ENCODE measurements around the gene DCDC2B. TPM values are rescaled to one million over a fixed set of nuclear protein-coding genes. Genes with fewer than 3 reads are reported as not detected.

Gene DCDC2B
- total and polyA plus RNA-seq, 2 of the 13 experiments (the other 11 are each of a cell fraction or from before 2014, with no cell fraction given): not detected

DNA sequence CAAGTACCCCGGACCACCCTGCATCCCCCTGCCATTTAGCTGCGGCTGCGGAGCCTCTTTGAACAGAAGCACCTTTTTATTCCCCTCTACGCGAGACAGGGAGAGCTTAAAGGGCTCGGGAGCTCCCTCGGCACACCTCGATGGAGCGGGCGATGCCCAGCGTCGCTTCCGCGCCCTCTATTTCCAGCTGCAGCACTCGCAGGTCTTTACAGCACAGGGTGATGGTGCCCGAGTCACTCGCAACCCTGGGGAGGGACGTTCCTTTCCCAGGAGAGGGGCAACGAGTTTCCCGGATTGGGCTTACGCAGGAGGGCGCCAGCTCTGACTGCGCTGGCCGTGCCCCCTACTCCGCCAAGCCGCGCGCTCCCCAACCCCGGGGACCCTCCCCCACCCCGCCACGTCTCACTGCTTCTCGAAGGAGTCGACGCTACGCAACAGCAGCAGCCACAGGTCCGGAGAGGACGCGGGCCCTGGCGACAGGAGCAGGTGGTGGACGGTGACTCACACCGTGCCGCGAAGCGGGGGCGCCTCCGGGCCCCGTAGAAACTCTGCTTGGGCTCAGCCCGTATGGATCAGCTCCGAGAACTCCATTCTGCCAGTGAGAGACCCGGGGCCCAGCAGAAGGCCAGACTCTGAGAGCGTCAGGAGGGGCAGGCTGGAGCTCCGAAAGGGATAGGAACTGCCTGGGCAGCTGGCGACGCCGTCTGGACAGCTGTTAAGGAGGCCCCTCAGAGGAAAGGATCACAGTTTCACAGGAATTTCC is 32.3 kb downstream of the DCDC2B start (continued):
- TF ChIP-seq ASH2L (IDR thresholded peaks at IDR 0.05; ENCODE audit: insufficient read length, low read depth, low read length) (peak; percentile 47), FOSL1 (CRISPR knock-in tag; IDR thresholded peaks at IDR 0.05; ENCODE audit: borderline replicate concordance) (peak; percentile 61), TBX2 (CRISPR knock-in tag; IDR thresholded peaks at IDR 0.05; ENCODE audit: borderline replicate concordance) (peak; percentile 25; the same call in 1 of the 2 replicates), RXRA (CRISPR knock-in tag; IDR thresholded peaks at IDR 0.05) (peak; percentile 54; the same call in 1 of the 2 replicates), ZNF543 (CRISPR knock-in tag; IDR thresholded peaks at IDR 0.05) (peak; percentile 59; the same call in 1 of the 2 replicates), TFDP2 (CRISPR knock-in tag; IDR thresholded peaks at IDR 0.05) (peak; percentile 37; the same call in 1 of the 2 replicates), HDAC6 (IDR thresholded peaks at IDR 0.05; ENCODE audit: low read depth, low read length) (no peak), ZNF577 (CRISPR knock-in tag; IDR thresholded peaks at IDR 0.05; ENCODE audit: borderline replicate concordance, low read depth) (no peak), NONO (IDR thresholded peaks at IDR 0.05) (no peak), NONO (CRISPR knock-in tag; conservative IDR thresholded peaks at IDR 0.05) (no peak; the same call in 1 of the 2 replicates), ZNF775 (CRISPR knock-in tag; IDR thresholded peaks at IDR 0.05; ENCODE audit: borderline replicate concordance) (peak; percentile 73; the same call in 1 of the 2 replicates), NAIF1 (CRISPR knock-in tag; IDR thresholded peaks at IDR 0.05; ENCODE audit: borderline replicate concordance) (peak; percentile 58; the same call in 1 of the 2 replicates), ZNF333 (CRISPR knock-in tag; IDR thresholded peaks at IDR 0.05; ENCODE audit: borderline replicate concordance) (no peak), TFDP1 (CRISPR knock-in tag; IDR thresholded peaks at IDR 0.05; ENCODE audit: borderline replicate concordance) (peak; percentile 74; the same call in 1 of the 2 replicates), CTCF (CRISPR knock-in tag; IDR thresholded peaks at IDR 0.05) (peak; percentile 25)
- TF ChIP-seq, protein P1, sequence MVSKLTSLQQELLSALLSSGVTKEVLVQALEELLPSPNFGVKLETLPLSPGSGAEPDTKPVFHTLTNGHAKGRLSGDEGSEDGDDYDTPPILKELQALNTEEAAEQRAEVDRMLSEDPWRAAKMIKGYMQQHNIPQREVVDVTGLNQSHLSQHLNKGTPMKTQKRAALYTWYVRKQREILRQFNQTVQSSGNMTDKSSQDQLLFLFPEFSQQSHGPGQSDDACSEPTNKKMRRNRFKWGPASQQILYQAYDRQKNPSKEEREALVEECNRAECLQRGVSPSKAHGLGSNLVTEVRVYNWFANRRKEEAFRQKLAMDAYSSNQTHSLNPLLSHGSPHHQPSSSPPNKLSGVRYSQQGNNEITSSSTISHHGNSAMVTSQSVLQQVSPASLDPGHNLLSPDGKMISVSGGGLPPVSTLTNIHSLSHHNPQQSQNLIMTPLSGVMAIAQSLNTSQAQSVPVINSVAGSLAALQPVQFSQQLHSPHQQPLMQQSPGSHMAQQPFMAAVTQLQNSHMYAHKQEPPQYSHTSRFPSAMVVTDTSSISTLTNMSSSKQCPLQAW (CRISPR knock-in tag; IDR thresholded peaks at IDR 0.05): peak; percentile 72
- TF ChIP-seq, protein P2, sequence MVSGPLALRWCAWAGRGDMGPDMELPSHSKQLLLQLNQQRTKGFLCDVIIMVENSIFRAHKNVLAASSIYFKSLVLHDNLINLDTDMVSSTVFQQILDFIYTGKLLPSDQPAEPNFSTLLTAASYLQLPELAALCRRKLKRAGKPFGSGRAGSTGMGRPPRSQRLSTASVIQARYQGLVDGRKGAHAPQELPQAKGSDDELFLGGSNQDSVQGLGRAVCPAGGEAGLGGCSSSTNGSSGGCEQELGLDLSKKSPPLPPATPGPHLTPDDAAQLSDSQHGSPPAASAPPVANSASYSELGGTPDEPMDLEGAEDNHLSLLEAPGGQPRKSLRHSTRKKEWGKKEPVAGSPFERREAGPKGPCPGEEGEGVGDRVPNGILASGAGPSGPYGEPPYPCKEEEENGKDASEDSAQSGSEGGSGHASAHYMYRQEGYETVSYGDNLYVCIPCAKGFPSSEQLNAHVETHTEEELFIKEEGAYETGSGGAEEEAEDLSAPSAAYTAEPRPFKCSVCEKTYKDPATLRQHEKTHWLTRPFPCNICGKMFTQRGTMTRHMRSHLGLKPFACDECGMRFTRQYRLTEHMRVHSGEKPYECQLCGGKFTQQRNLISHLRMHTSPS (CRISPR knock-in tag; IDR thresholded peaks at IDR 0.05; ENCODE audit: low read depth): peak; percentile 54
